ENCODE data around the gene HES3.

Gene HES3

DNA sequence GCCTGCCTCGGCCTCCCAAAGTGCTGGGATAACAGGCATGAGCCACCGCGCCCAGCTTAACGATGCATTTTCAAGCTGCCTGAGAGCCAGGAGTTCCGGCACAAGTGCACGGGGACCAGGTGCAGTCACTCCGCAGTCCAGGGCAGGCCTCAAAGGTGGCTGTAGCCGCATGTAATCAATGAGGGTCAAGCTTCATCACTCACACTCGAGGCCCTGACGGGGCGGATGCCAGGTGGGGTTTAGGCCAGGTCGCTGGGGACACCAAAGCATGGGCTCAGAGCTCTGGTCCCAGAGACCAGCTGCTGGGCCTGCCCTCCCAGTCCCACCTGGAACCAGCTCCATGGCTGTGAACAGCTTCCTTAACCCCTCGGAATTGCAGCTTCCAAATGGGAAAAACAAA lies 43.0 kb downstream of the HES3 start:
- TF ChIP-seq YY1 (IDR thresholded peaks at IDR 0.05; ENCODE audit: insufficient read depth, insufficient read length) (no peak), ZNF274 (IDR thresholded peaks at IDR 0.05; ENCODE audit: low read depth, low read length) (no peak), SUZ12 (IDR thresholded peaks at IDR 0.05; ENCODE audit: extremely low read depth, insufficient read depth, insufficient read length) (no peak)
- Histone ChIP-seq H3K36me3 (ENCODE audit: insufficient read depth, insufficient read length, low read length) (no peaks in the 10 kb centered on the region), H3K9me3 (ENCODE audit: insufficient read depth, low read length) (no peaks in the 10 kb centered on the region), H3K27me3 (ENCODE audit: insufficient read depth, insufficient read length) (no peaks in the 10 kb centered on the region), H3K4me3 (ENCODE audit: insufficient read length, low read depth) (no peak overlapping the region), H3K9ac (ENCODE audit: insufficient read length, low read depth) (no peak overlapping the region), H3K4me1 (ENCODE audit: insufficient read depth, insufficient read length) (no peaks in the 10 kb centered on the region)
- DNase-seq (ENCODE audit: low read depth, low spot score), result no peak

DNA sequence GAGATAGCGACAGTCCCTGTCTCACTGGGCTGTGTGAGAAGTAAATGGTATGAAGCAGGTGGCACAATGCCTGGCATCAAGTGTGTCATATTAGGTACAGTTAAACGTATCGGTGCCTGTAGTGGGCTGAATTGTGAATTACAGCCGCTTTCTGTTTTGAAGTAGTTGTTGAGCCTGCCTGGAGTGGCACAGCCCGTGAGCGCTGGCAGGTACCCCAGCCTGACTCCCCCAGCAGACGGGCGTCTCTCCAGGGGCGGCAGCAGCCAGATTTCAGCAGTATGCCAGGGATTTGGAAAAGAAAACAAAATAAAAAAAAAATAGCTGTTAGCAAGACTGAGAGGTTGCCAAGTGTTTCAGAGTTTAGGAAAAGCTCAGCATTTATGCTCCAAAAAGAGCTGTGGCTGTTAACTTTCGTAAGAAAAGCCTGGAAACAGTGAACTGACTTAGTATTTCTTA lies 43.5 kb downstream of the HES3 start:
- H3K4me3 ChIP-seq (ENCODE audit: insufficient read length, low read depth), result no peak overlapping the region
- TF ChIP-seq ZNF274 (IDR thresholded peaks at IDR 0.05; ENCODE audit: low read depth, low read length) (no peak), YY1 (IDR thresholded peaks at IDR 0.05; ENCODE audit: insufficient read depth, insufficient read length) (no peak), SUZ12 (IDR thresholded peaks at IDR 0.05; ENCODE audit: extremely low read depth, insufficient read depth, insufficient read length) (no peak)
- H3K9me3 ChIP-seq (ENCODE audit: insufficient read depth, low read length), result no peaks in the 10 kb centered on the region
- no peak overlapping the region for H3K9ac ChIP-seq (ENCODE audit: insufficient read length, low read depth)
- H3K27me3 ChIP-seq (ENCODE audit: insufficient read depth, insufficient read length), result no peaks in the 10 kb centered on the region
- no peak for DNase-seq (ENCODE audit: low read depth, low spot score)
- H3K36me3 ChIP-seq (ENCODE audit: insufficient read depth, insufficient read length, low read length), result no peaks in the 10 kb centered on the region
- no peaks in the 10 kb centered on the region for H3K4me1 ChIP-seq (ENCODE audit: insufficient read depth, insufficient read length)

DNA sequence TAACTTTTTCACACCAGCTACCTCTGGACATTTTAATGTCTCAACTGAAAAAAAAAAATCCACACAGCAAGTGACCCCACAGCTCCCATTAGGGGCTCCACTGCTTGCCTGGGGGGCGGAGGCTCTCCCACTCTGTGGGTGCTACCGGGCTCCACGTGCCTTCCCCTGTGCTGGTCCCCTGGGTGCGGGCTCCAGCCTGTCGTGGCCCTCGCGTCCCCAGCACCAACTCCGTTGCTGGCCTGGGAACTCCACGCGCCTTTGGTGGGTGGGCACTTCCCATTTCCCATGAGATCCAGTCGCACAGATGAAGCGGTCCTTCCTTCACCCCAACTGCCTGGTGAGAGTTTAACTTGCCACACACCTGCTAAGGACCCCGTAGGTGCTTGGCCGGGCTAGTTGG lies 44.0 kb downstream of the HES3 start:
- Histone ChIP-seq H3K36me3 (ENCODE audit: insufficient read depth, insufficient read length, low read length) (peaks cover under 1% of the 10 kb centered on the region), H3K9me3 (ENCODE audit: insufficient read depth, low read length) (no peaks in the 10 kb centered on the region), H3K4me1 (ENCODE audit: insufficient read depth, insufficient read length) (no peaks in the 10 kb centered on the region), H3K4me3 (ENCODE audit: insufficient read length, low read depth) (no peak overlapping the region), H3K9ac (ENCODE audit: insufficient read length, low read depth) (no peak overlapping the region), H3K27me3 (ENCODE audit: insufficient read depth, insufficient read length) (no peaks in the 10 kb centered on the region)
- no peak for DNase-seq (ENCODE audit: low read depth, low spot score)
- TF ChIP-seq ZNF274 (IDR thresholded peaks at IDR 0.05; ENCODE audit: low read depth, low read length), result no peak
- no peak for TF ChIP-seq SUZ12 (IDR thresholded peaks at IDR 0.05; ENCODE audit: extremely low read depth, insufficient read depth, insufficient read length)
- no peak for TF ChIP-seq YY1 (IDR thresholded peaks at IDR 0.05; ENCODE audit: insufficient read depth, insufficient read length)

DNA sequence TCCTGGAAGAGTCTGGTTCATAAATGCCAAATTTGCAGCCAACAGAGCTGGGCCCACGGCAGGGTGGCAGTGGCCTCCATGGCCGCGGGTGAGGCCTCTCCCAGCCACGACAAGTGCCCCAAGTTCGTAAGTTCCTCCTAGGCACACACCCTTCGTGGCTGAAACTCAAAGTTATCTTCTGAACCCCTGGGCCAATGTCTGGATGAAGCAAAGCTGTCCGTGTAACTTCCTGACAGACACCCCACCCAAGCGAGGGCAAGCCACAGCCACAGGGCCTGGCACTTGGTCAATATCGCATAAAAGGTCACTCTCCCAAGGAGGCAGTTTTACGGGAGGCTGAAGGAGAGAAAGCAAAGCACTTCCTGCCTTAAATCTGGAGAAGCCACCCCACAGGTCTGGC lies 44.7 kb downstream of the HES3 start:
- TF ChIP-seq ZNF274 (IDR thresholded peaks at IDR 0.05; ENCODE audit: low read depth, low read length), result no peak
- TF ChIP-seq YY1 (IDR thresholded peaks at IDR 0.05; ENCODE audit: insufficient read depth, insufficient read length), result no peak
- no peak for TF ChIP-seq SUZ12 (IDR thresholded peaks at IDR 0.05; ENCODE audit: extremely low read depth, insufficient read depth, insufficient read length)
- H3K36me3 ChIP-seq (ENCODE audit: insufficient read depth, insufficient read length, low read length), result peaks cover 5% of the 10 kb centered on the region
- no peak for DNase-seq (ENCODE audit: low read depth, low spot score)
- no peaks in the 10 kb centered on the region for H3K4me1 ChIP-seq (ENCODE audit: insufficient read depth, insufficient read length)
- H3K9ac ChIP-seq (ENCODE audit: insufficient read length, low read depth), result no peak overlapping the region
- H3K4me3 ChIP-seq (ENCODE audit: insufficient read length, low read depth), result no peak overlapping the region
- H3K9me3 ChIP-seq (ENCODE audit: insufficient read depth, low read length), result no peaks in the 10 kb centered on the region
- H3K27me3 ChIP-seq (ENCODE audit: insufficient read depth, insufficient read length), result no peaks in the 10 kb centered on the region

DNA sequence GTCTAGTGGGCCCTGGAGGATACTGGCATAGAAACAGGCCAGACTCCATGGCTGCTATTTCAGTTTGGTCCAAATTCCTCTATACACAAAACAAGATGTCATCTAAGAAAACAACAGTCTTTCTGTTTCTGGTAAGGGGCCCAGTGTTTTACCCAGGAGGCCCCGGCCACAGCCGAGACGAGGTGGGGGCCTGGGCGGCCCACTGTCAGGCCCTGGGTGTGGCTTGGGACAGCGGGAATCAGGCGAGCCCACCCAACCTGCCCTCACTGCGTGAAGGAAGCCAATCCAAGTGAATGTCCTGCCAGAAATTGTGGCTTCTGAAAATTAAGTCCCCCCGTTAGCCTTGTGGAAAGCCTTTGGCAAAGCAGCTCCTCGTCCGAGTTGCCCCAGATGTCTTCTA lies 48.1 kb downstream of the HES3 start:
- no peak overlapping the region for H3K9ac ChIP-seq (ENCODE audit: insufficient read length, low read depth)
- H3K4me1 ChIP-seq (ENCODE audit: insufficient read depth, insufficient read length), result no peaks in the 10 kb centered on the region
- no peaks in the 10 kb centered on the region for H3K9me3 ChIP-seq (ENCODE audit: insufficient read depth, low read length)
- TF ChIP-seq ZNF274 (IDR thresholded peaks at IDR 0.05; ENCODE audit: low read depth, low read length), result no peak
- peaks cover 14% of the 10 kb centered on the region for H3K36me3 ChIP-seq (ENCODE audit: insufficient read depth, insufficient read length, low read length)
- H3K27me3 ChIP-seq (ENCODE audit: insufficient read depth, insufficient read length), result no peaks in the 10 kb centered on the region
- no peak for DNase-seq (ENCODE audit: low read depth, low spot score)
- H3K4me3 ChIP-seq (ENCODE audit: insufficient read length, low read depth), result no peak overlapping the region

DNA sequence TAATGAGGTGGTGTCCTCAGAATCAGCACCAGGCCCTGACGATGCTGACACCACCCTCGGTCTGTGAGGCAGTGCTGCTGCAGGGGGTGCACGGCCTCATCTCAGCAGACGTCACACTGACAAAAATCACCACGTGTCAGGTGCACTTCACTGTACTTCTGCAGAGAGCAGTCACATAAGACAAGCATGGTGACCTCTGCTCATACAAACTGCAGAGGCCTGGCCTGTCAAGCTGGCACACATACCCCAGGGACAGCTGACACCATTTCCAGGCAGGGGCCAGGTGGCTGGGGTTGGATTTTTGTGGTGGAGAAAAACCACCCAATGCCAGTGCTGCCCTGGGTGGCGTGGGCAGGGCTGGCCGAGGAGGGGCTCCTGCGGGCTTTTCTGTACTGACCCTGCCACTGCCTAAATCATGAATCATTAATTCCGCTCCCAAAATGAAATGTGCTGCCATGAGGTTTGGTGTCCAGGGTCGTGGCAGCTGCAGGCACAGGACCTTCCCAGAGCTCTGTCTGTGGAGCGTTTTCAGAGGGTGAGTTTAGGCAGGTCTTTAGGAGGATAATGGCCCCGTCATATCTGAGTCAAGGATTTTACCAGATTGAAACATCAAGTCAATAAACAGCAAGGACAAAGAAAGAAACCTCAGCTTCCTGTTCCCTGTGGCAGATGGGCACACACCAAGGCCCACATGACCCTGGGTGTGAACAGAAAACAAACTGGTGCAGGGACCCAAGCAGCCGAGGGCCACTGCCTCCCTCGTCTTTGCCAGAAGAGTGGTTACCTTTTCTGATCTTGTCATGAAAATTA lies 50.3 kb downstream of the HES3 start:
- DNase-seq (ENCODE audit: low read depth, low spot score), result no peak
- no peaks in the 10 kb centered on the region for H3K9me3 ChIP-seq (ENCODE audit: insufficient read depth, low read length)
- no peak overlapping the region for H3K9ac ChIP-seq (ENCODE audit: insufficient read length, low read depth)
- H3K27me3 ChIP-seq (ENCODE audit: insufficient read depth, insufficient read length), result no peaks in the 10 kb centered on the region
- no peaks in the 10 kb centered on the region for H3K4me1 ChIP-seq (ENCODE audit: insufficient read depth, insufficient read length)
- H3K36me3 ChIP-seq (ENCODE audit: insufficient read depth, insufficient read length, low read length), result peaks cover 14% of the 10 kb centered on the region
- TF ChIP-seq ZNF274 (IDR thresholded peaks at IDR 0.05; ENCODE audit: low read depth, low read length) (no peak), SUZ12 (IDR thresholded peaks at IDR 0.05; ENCODE audit: extremely low read depth, insufficient read depth, insufficient read length) (no peak), YY1 (IDR thresholded peaks at IDR 0.05; ENCODE audit: insufficient read depth, insufficient read length) (no peak)
- no peak overlapping the region for H3K4me3 ChIP-seq (ENCODE audit: insufficient read length, low read depth)

DNA sequence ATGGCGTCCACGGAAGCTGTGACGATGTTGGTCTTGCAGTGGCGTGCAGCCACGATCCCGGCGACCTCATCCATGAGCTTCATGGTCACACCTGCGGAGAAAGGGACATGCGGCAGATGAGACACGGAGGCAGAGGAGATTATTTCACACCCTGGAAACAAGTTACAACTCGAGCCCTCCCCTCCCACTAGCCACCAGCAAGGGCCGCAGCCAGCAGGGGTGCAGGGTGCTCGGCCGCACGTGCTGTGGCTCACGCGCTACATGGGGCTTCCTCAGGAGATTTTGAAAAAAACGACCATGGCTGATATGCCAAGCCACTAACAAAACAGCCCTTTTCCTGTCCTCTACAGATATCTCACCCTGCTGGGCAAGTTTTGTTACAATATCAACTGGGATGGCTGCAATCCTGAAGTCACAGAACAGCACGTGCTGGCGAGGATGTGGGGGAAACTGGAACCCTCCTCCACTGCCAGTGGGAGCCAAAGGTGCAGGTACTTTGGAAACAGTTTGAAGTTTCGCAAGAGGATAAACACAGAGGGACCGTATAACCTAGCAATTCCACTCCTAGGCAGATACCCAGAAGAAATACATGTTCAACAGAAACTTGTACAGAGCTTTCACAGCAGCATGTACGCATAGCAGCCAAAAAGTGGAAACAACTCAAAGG lies 51.0 kb downstream of the HES3 start:
- Histone ChIP-seq H3K9ac (ENCODE audit: insufficient read length, low read depth) (no peak overlapping the region), H3K27me3 (ENCODE audit: insufficient read depth, insufficient read length) (no peaks in the 10 kb centered on the region), H3K9me3 (ENCODE audit: insufficient read depth, low read length) (no peaks in the 10 kb centered on the region), H3K36me3 (ENCODE audit: insufficient read depth, insufficient read length, low read length) (peaks cover 16% of the 10 kb centered on the region), H3K4me3 (ENCODE audit: insufficient read length, low read depth) (no peak overlapping the region), H3K4me1 (ENCODE audit: insufficient read depth, insufficient read length) (no peaks in the 10 kb centered on the region)
- TF ChIP-seq ZNF274 (IDR thresholded peaks at IDR 0.05; ENCODE audit: low read depth, low read length), result no peak
- TF ChIP-seq YY1 (IDR thresholded peaks at IDR 0.05; ENCODE audit: insufficient read depth, insufficient read length), result no peak
- TF ChIP-seq SUZ12 (IDR thresholded peaks at IDR 0.05; ENCODE audit: extremely low read depth, insufficient read depth, insufficient read length), result no peak
- no peak for DNase-seq (ENCODE audit: low read depth, low spot score)
